H1 (cell line): Measurements from ENCODE around the gene TTLL7. TPM values are rescaled to one million over a fixed set of nuclear protein-coding genes. Genes with fewer than 3 reads are reported as not detected.

Experiments used
- CTCF ChIA-PET: fragments of 300-600 bp; sonication (Branson Sonifier 250); formaldehyde crosslinking; loops from one replicate; lab custom pipeline; 2021; ENCODE audit not compliant: partially characterized antibody; lab: Charles Lee
- POLR2A ChIA-PET: fragments of 300-600 bp; sonication (Branson Sonifier 250); formaldehyde crosslinking; loops from one replicate; lab custom pipeline; 2021; ENCODE audit warnings: inconsistent platforms; ENCODE audit not compliant: partially characterized antibody; lab: Charles Lee
- DNase-seq, 2 experiments: peaks; one replicate each; pipeline versions ENCODE4 v3.0.0 to v3.0.0-alpha.2; 2010 to 2022; ENCODE audit warnings: low spot score in 2 of 2, low read depth in 1 of 2, mixed read lengths in 1 of 2
- FAIRE-seq: peaks from 2 replicates; lab custom pipeline; 2011; peaks lifted over from hg19 to GRCh38; lab: Jason Lieb, UNC
- H2AFZ ChIP-seq: 2 replicates; pipeline ENCODE4 v1.8.1; 2012; ENCODE audit warnings: low read length, inconsistent platforms
- H2AK5ac ChIP-seq: 2 replicates; pipeline ENCODE4 v1.6.1; 2013; ENCODE audit warnings: low read depth, low read length
- H2BK120ac ChIP-seq: replicated peaks from 2 replicates; pipeline ENCODE3; 2013; ENCODE audit warnings: low read depth, low read length, inconsistent platforms
- H2BK12ac ChIP-seq: 2 replicates; pipeline ENCODE4 v1.6.1; 2013; ENCODE audit warnings: low read depth, low read length
- H2BK15ac ChIP-seq: 2 replicates; pipeline ENCODE4 v1.6.1; 2013; ENCODE audit warnings: low read length
- H2BK20ac ChIP-seq: 2 replicates; pipeline ENCODE4 v1.6.1; 2013; ENCODE audit warnings: low read length
- H2BK5ac ChIP-seq: 2 replicates; pipeline ENCODE4 v1.6.1; 2013; ENCODE audit warnings: low read depth, low read length
- H3K14ac ChIP-seq: 2 replicates; pipeline ENCODE4 v1.6.1; 2013; ENCODE audit warnings: inconsistent platforms; ENCODE audit not compliant: insufficient read length
- H3K18ac ChIP-seq: 2 replicates; pipeline ENCODE4 v1.6.1; 2013; ENCODE audit warnings: low read length; ENCODE audit errors: extremely low read depth
- H3K23ac ChIP-seq: 2 replicates; pipeline ENCODE4 v1.6.1; 2013; ENCODE audit warnings: inconsistent platforms; ENCODE audit not compliant: insufficient read length
- H3K23me2 ChIP-seq: 2 replicates; pipeline ENCODE4 v1.6.1; 2013; ENCODE audit warnings: low read depth, low read length
- H3K27ac ChIP-seq: 2 replicates; pipeline ENCODE4 v1.6.1; 2011; ENCODE audit warnings: low read depth, low read length, inconsistent platforms
- H3K27me3 ChIP-seq, 4 experiments: replicated peaks in 1 of 4; 1 replicate in 1 of 4; 2 replicates in 3 of 4; pipeline versions ENCODE4 v1.6.1 to v1.8.1; 2011 to 2013; ENCODE audit warnings: low read length in 3 of 4, mild to moderate bottlenecking in 3 of 4, inconsistent platforms in 2 of 4, mixed read lengths in 2 of 4, moderate library complexity in 1 of 4; ENCODE audit not compliant: control insufficient read depth in 3 of 4, insufficient read depth in 3 of 4; ENCODE audit errors: extremely low read depth in 1 of 4
- H3K36me3 ChIP-seq, 4 experiments: 2 replicates each; pipeline versions ENCODE4 v1.6.1 to v1.8.1; 2011 to 2013; ENCODE audit warnings: mild to moderate bottlenecking in 4 of 4, low read length in 3 of 4, moderate library complexity in 2 of 4, control low read depth in 1 of 4, inconsistent platforms in 1 of 4; ENCODE audit not compliant: insufficient read depth in 4 of 4, control insufficient read depth in 2 of 4
- H3K4ac ChIP-seq: replicated peaks from 2 replicates; pipeline ENCODE3; 2013; ENCODE audit warnings: low read length, low read depth, mixed read lengths, inconsistent platforms; ENCODE audit not compliant: insufficient read length
- H3K4me1 ChIP-seq, 4 experiments: replicated peaks in 1 of 4; 1 replicate in 1 of 4; 2 replicates in 3 of 4; pipeline versions ENCODE4 v1.6.1 to v1.8.1; 2011 to 2013; ENCODE audit warnings: low read length in 3 of 4, inconsistent platforms in 2 of 4, mixed read lengths in 1 of 4; ENCODE audit not compliant: insufficient read depth in 4 of 4, control insufficient read depth in 3 of 4
- H3K4me2 ChIP-seq, 2 experiments: 2 replicates each; pipeline versions ENCODE4 v1.6.1 to v1.8.1; 2011 to 2013; ENCODE audit warnings: low read depth in 2 of 2, low read length in 2 of 2, control low read depth in 1 of 2, inconsistent platforms in 1 of 2, mild to moderate bottlenecking in 1 of 2; ENCODE audit not compliant: insufficient read depth in 1 of 2
- H3K4me3 ChIP-seq, 4 experiments: fragments of 200-600, 300-600 bp in 1 of 4; sonication (generic), shearing (Covaris generic), sonication (Bioruptor Twin) in 1 of 4; 2 replicates each; pipeline versions ENCODE4 v1.5.1 to v1.8.1; 2011 to 2016; ENCODE audit warnings: low read length in 4 of 4, low read depth in 3 of 4, control low read depth in 2 of 4, inconsistent platforms in 2 of 4, mild to moderate bottlenecking in 2 of 4, mixed read lengths in 1 of 4, moderate library complexity in 1 of 4; ENCODE audit not compliant: insufficient read depth in 2 of 4; ENCODE audit errors: extremely low read depth in 1 of 4
- H3K56ac ChIP-seq: replicated peaks from 2 replicates; pipeline ENCODE3; 2013; ENCODE audit warnings: low read depth, mild to moderate bottlenecking, mixed read lengths, low read length, inconsistent platforms; ENCODE audit not compliant: insufficient read length
- H3K79me1 ChIP-seq: 2 replicates; pipeline ENCODE4 v1.6.1; 2013; ENCODE audit warnings: low read depth, low read length, control low read depth
- H3K79me2 ChIP-seq, 2 experiments: 2 replicates each; pipeline versions ENCODE4 v1.6.1 to v1.8.1; 2012 to 2013; ENCODE audit warnings: low read length in 2 of 2, mild to moderate bottlenecking in 2 of 2, inconsistent platforms in 1 of 2; ENCODE audit not compliant: insufficient read depth in 2 of 2, control insufficient read depth in 1 of 2
- H3K9ac ChIP-seq, 4 experiments: replicated peaks in 1 of 4; 1 replicate in 1 of 4; 2 replicates in 3 of 4; pipeline versions ENCODE4 v1.6.1 to v1.8.1; 2011 to 2013; ENCODE audit warnings: low read depth in 3 of 4, low read length in 3 of 4, control low read depth in 2 of 4, mild to moderate bottlenecking in 2 of 4, moderate library complexity in 2 of 4, inconsistent platforms in 1 of 4; ENCODE audit errors: extremely low read depth in 1 of 4
- H3K9me3 ChIP-seq, 2 experiments: 2 replicates each; pipeline versions ENCODE4 v1.6.1 to v1.8.1; 2012 to 2013; ENCODE audit warnings: mild to moderate bottlenecking in 2 of 2, moderate library complexity in 2 of 2, control low read depth in 1 of 2, inconsistent platforms in 1 of 2, low read depth in 1 of 2, low read length in 1 of 2, mixed read lengths in 1 of 2; ENCODE audit not compliant: insufficient read depth in 2 of 2
- H4K20me1 ChIP-seq, 2 experiments: replicated peaks in 1 of 2; 2 replicates each; pipeline versions ENCODE3 to v1.8.1; 2011 to 2013; ENCODE audit warnings: inconsistent platforms in 2 of 2, low read length in 2 of 2, mild to moderate bottlenecking in 1 of 2; ENCODE audit not compliant: insufficient read depth in 2 of 2, control insufficient read depth in 1 of 2
- H4K5ac ChIP-seq: 2 replicates; pipeline ENCODE4 v1.6.1; 2013; ENCODE audit warnings: low read length, low read depth, mixed read lengths, inconsistent platforms; ENCODE audit not compliant: insufficient read length
- H4K8ac ChIP-seq: 2 replicates; pipeline ENCODE4 v1.8.0; 2013; ENCODE audit warnings: mild to moderate bottlenecking, moderate library complexity, low read length, inconsistent platforms; ENCODE audit not compliant: insufficient read depth; ENCODE audit errors: extremely low read depth
- H4K91ac ChIP-seq: replicated peaks from 2 replicates; pipeline ENCODE3; 2013; ENCODE audit warnings: low read length, mixed read lengths, inconsistent platforms; ENCODE audit not compliant: insufficient read length
- BRCA1 ChIP-seq: IDR thresholded peaks from 2 replicates; pipeline ENCODE4 v1.6.1; 2012; ENCODE audit warnings: low read depth, low read length, improper control_type of control experiment
- CBX5 ChIP-seq: fragments of 300-800, 300-1000 bp; sonication (generic); IDR thresholded peaks from 2 replicates; pipeline ENCODE4 v1.7.1; 2016; ENCODE audit warnings: antibody characterized with exemption, low read length, low read depth
- CBX8 ChIP-seq: fragments of 300-800, 300-1000 bp; sonication (generic); IDR thresholded peaks from 2 replicates; pipeline ENCODE4 v1.7.1; 2016; ENCODE audit warnings: low read depth, low read length, borderline replicate concordance
- CHD2 ChIP-seq: IDR thresholded peaks from 2 replicates; pipeline ENCODE4 v1.6.1; 2012; ENCODE audit warnings: low read length, improper control_type of control experiment
- EP300 ChIP-seq, 2 experiments: IDR thresholded peaks; 1 replicate in 1 of 2; 2 replicates in 1 of 2; pipeline ENCODE4 v1.6.1; 2011 to 2012; ENCODE audit warnings: low read depth in 2 of 2, low read length in 2 of 2, mild to moderate bottlenecking in 2 of 2, borderline replicate concordance in 1 of 2, inconsistent platforms in 1 of 2, moderate library complexity in 1 of 2
- HDAC2 ChIP-seq, 2 experiments: fragments of 300-600 bp in 1 of 2; sonication (generic) in 1 of 2; IDR thresholded peaks; 2 replicates each; pipeline ENCODE4 v1.6.1; 2011 to 2012; ENCODE audit warnings: low read depth in 2 of 2, low read length in 2 of 2, mild to moderate bottlenecking in 2 of 2, moderate library complexity in 2 of 2, borderline replicate concordance in 1 of 2, inconsistent platforms in 1 of 2
- JUN ChIP-seq: IDR thresholded peaks from 2 replicates; pipeline ENCODE4 v1.6.1; 2011; ENCODE audit warnings: low read depth, mild to moderate bottlenecking, improper control_type of control experiment, low read length
- SAP30 ChIP-seq: fragments of 300-600 bp; sonication (generic); IDR thresholded peaks from 2 replicates; pipeline ENCODE4 v1.7.1; 2012; ENCODE audit warnings: low read length, moderate library complexity, mild to moderate bottlenecking, inconsistent platforms; ENCODE audit not compliant: insufficient read depth, insufficient replicate concordance
- TAF1 ChIP-seq: IDR thresholded peaks from 2 replicates; pipeline ENCODE4 v1.6.1; 2011; ENCODE audit warnings: mild to moderate bottlenecking, low read depth, low read length
- TAF7 ChIP-seq: optimal IDR thresholded peaks from 2 replicates; pipeline ENCODE3; 2011; ENCODE audit warnings: low read depth, mild to moderate bottlenecking, inconsistent platforms, low read length, moderate library complexity, borderline replicate concordance
- WGBS, 2 experiments: shearing (Covaris generic) in 1 of 2; methylation state at CpG; one replicate each; pipeline versions ENCODE4 v1.1.6 to v1.1.7; 2013 to 2015; ENCODE audit warnings: low lambda C conversion rate in 2 of 2, mixed read lengths in 2 of 2, inconsistent platforms in 1 of 2, low coverage in 1 of 2, missing lambda C conversion rate in 1 of 2; ENCODE audit not compliant: insufficient replicate concordance in 2 of 2, insufficient coverage in 1 of 2, insufficient read length in 1 of 2; ENCODE audit errors: extremely low coverage in 1 of 2, missing lambda C conversion rate in 1 of 2; 5-methylcytosine and 5-hydroxymethylcytosine counted together
- polyA plus RNA-seq, 7 experiments: library from polyadenylated mRNA; depleted of rRNA in 3 of 7; stranded (reverse) in 5 of 7; unstranded in 2 of 7; fragments of >200 nt in 5 of 7; fragments of 200-250 nt in 2 of 7; gene quantifications; 1 replicate in 5 of 7; 2 replicates in 1 of 7; 4 replicates in 1 of 7; pipeline versions ENCODE4 v1.2.1 to v1.2.3, GENCODE V29; 2011 to 2013; ENCODE audit warnings: missing spikeins in 2 of 7, mixed read lengths in 2 of 7
- total RNA-seq: library from RNA; stranded (reverse); fragmentation: NEBNext Ultra II Directional; extraction: Animal tissue kit (Norgen Biotek cat#: 25700); gene quantifications from 2 replicates; pipeline ENCODE4 v1.2.1, GENCODE V29; 2021
- TF ChIP-seq, protein P1 (sequence below): IDR thresholded peaks from 2 replicates; pipeline ENCODE4 v1.6.1; 2012; ENCODE audit warnings: low read length, inconsistent platforms

TTLL7 gene
- total and polyA plus RNA-seq, 2 of the 8 experiments (the other 6 are each of a cell fraction or from before 2014, with no cell fraction given) = 1.9 to 7.9 TPM

DNA sequence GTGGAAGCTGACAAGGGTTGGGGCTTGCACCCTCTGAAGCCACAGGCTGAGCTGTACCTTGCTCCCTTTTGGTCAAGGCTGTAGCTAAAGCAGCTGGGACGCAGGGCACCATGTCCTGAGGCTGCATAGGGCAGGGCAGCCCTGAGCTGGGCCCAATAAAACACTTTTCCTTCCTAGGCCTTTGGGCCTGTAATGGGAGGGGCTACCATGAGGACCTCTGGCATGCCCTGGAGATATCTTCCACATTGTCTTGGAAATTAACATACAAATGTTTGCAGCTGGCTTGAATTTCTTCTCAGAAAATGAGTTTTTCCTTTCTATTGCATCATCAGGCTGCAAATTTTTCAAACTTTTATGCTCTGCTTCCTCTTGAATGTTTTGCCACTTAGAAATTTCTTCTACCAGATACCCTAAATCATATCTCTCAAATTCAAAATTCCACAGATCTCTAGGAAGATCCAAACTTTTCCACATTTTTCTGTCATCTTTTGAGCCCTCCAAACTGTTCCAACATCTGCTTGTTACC is 32.9 kb upstream of the TTLL7 start:
- H2AK5ac ChIP-seq = no peak overlapping the region
- no peak overlapping the region for H2BK5ac ChIP-seq
- H3K23ac ChIP-seq = no peak overlapping the region
- H3K14ac ChIP-seq = no peak overlapping the region
- H4K91ac ChIP-seq = no peak overlapping the region
- no peak overlapping the region for H3K9ac ChIP-seq
- H3K23me2 ChIP-seq = no peaks in the 10 kb centered on the region
- no peak overlapping the region for H2BK15ac ChIP-seq
- H3K79me2 ChIP-seq = no peaks in the 10 kb centered on the region
- ChIA-PET POLR2A (no interaction called here), CTCF (no interaction called here)
- H3K27ac ChIP-seq = no peak overlapping the region
- FAIRE-seq = no peak
- H4K20me1 ChIP-seq = peaks cover 0 to 2% of the 10 kb centered on the region in 2 experiments
- WGBS, 2 experiments = 90% methylated on average over 1 of the region's 1 CpG; no CpG with 5 or more reads in 1 of the 2 experiments
- H4K8ac ChIP-seq = no peak overlapping the region
- no peak for DNase-seq
- H2BK20ac ChIP-seq = no peak overlapping the region
- no peak overlapping the region for H4K5ac ChIP-seq
- no peak overlapping the region for H3K56ac ChIP-seq
- no peak overlapping the region for H2BK12ac ChIP-seq
- H3K27me3 ChIP-seq = peaks cover 21 to 43% (median 31%) of the 10 kb centered on the region in 4 experiments
- H2BK120ac ChIP-seq = no peak overlapping the region
- H3K36me3 ChIP-seq = no peaks in the 10 kb centered on the region
- H2AFZ ChIP-seq = no peak overlapping the region
- no peaks in the 10 kb centered on the region for H3K79me1 ChIP-seq
- 0 out of 7 replicates have a peak, but pooled peaks cover 0 to 2% (median 0%) of the 10 kb centered on the region in 4 experiments for H3K4me1 ChIP-seq
- H3K18ac ChIP-seq = no peak overlapping the region
- H3K9me3 ChIP-seq = no peaks in the 10 kb centered on the region
- H3K4ac ChIP-seq = no peak overlapping the region
- no peak overlapping the region for H3K4me2 ChIP-seq
- H3K4me3 ChIP-seq = no peak overlapping the region
- no peak for TF ChIP-seq TAF1
- no peak for TF ChIP-seq JUN
- TF ChIP-seq BRCA1 = no peak
- no peak for TF ChIP-seq HDAC2 (IDR thresholded peaks at IDR 0.05; ENCODE audit: borderline replicate concordance in 1 of 2, low read depth in 2 of 2, low read length in 2 of 2)
- TF ChIP-seq TAF7 = no peak
- no peak for TF ChIP-seq CBX5
- no peak for TF ChIP-seq CBX8
- TF ChIP-seq, protein P1, sequence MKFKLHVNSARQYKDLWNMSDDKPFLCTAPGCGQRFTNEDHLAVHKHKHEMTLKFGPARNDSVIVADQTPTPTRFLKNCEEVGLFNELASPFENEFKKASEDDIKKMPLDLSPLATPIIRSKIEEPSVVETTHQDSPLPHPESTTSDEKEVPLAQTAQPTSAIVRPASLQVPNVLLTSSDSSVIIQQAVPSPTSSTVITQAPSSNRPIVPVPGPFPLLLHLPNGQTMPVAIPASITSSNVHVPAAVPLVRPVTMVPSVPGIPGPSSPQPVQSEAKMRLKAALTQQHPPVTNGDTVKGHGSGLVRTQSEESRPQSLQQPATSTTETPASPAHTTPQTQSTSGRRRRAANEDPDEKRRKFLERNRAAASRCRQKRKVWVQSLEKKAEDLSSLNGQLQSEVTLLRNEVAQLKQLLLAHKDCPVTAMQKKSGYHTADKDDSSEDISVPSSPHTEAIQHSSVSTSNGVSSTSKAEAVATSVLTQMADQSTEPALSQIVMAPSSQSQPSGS = no peak
- no peak for TF ChIP-seq EP300 (IDR thresholded peaks at IDR 0.05; ENCODE audit: borderline replicate concordance in 1 of 2, low read depth in 2 of 2, low read length in 2 of 2)
- no peak for TF ChIP-seq CHD2
- no peak for TF ChIP-seq SAP30
